GM18505 (cell line): ENCODE measurements around the gene TLK2.
"Not testable (repeated sequence)": the region's sequence is repeated elsewhere in the genome, so short reads cannot be mapped to it uniquely, and the experiment has no call there.

ENCODE experiments used
- ATAC-seq: cut with Tn5 transposase; IDR thresholded peaks from one replicate; pipeline ENCODE4 v1.9.1; 2021; ENCODE audit not compliant: unreplicated experiment

Gene TLK2

DNA sequence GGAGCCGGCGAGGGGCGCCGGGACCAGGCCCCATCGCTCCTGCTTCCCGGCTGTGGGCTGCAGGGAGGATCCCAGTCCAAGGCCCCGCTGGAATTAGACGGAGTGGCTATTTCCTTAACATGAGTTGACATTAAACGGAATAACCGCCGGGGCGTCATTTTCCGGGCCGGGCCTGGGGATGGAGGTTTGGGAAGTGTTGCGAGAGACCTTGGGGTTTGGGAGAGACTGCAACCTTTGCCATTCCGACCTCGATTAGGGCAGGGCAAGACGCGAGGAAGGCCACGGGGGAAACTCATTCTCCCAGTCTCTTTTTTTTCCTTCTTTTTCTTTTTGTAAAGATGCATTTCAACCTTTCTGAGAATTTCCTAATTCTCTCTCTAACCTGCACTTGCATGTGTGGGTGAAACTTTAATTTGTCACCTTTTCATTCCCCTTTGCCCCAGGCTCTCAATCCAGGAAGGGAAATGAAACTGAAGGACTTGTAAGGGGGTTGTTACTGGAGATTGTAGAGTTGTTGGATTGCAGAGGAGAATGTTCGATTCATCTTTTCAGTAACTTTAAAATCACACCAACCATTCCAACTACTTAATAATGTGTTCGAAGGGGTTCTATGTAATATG is 1.1 kb downstream of the TLK2 start:
- ATAC-seq = not testable (repeated sequence)

DNA sequence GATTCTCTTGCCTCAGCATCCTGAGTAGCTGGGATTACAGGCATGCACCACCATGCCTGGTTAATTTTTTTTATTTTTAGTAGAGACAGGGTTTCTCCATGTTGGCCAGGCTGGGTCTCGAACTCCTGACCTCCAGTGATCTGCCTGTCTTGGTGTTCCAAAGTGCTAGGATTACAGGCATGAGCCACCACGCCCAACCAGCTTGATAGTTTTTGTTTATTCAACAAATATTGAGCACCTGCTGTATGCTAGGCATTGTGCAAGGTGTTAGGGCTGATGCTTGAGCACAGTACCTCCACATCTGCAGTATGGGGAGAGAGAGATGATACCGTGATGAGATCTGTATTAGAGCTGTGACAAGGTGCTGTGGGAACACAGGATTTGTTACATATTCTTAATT is 3.9 kb downstream of the TLK2 start:
- ATAC-seq = not testable (repeated sequence)

DNA sequence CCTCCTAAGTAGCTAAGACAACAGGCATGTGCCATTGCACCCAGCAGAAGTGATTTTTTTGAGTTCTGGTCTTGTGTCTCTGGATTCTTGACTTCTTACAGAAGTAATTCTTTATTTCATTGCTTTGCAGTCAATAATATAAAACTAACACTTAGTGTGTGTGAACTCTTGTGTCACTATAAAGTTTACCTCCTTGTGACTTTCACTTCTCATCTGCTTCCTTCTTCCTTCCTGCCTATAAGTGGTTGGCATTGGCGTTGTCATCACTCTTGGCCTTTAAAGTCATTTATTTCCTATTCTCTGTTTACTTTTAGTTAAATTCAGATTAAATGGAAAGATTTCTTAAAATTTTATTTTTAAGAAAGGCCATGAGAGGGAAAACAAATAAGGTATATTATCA is 12.4 kb downstream of the TLK2 start:
- not testable (repeated sequence) for ATAC-seq

DNA sequence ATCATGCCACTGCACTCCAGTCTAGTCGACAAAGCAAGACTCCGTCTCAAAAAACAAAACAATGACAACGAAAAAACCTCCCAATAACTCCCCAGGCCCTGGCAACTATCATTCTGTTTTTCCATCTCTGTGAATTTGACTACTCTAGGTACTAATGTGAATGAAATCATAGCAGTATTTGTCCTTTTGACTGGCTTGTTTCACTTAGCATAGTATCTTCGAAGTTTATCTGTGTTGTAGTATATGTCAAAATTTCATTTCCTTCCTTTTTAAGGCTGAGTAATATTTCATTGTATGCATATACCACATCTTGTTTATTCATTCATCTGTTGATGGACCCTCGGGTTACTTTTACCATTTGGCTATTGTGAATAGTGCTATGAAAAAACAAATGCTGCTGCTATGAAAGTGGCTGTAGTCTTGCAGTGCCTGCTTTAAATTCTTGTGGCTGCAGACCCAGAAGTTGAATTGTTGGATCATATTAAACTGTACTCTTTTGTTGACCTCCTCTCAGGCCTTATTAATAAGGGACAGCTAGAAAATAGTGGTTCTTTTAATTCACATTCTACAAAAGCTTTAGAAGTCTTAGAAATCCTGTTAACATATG is 14.5 kb downstream of the TLK2 start:
- ATAC-seq = not testable (repeated sequence)

DNA sequence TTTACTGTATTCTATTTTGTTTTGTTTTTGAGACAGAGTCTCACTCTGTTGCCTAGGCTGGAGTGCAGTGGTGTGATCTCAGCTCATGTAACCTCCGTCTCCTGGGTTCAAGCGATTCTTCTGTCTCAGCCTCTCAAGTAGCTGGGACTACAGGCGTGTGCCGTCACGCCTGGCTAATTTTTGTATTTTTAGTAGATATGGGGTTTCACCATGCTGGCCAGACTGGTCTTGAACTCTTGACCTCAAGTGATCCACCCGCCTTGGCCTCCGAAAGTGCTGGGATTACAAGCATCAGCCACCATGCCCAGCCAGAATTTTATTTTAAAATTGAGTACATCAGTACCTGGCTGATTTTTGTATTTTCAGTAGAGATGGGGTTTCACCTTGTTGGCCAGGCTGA is 15.4 kb downstream of the TLK2 start:
- ATAC-seq = not testable (repeated sequence)

DNA sequence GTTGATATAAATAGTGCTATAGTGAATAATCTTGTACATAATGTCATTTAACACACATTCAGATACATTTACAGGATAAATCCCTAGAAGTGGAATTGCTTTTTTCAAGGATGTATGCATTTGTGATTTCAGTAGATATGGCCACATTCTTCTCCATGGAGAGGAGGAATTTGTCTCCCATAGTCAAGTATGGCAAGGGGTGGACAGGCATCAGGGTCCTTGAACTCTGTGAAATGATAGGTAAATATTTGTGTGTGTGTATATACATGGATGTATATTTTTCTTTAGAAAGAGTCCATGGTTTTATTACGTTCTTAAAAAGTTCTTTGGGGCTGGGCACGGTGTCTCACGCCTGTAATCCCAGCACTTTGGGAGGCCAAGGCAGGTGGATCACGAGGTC is 17.7 kb downstream of the TLK2 start:
- ATAC-seq = not testable (repeated sequence)

DNA sequence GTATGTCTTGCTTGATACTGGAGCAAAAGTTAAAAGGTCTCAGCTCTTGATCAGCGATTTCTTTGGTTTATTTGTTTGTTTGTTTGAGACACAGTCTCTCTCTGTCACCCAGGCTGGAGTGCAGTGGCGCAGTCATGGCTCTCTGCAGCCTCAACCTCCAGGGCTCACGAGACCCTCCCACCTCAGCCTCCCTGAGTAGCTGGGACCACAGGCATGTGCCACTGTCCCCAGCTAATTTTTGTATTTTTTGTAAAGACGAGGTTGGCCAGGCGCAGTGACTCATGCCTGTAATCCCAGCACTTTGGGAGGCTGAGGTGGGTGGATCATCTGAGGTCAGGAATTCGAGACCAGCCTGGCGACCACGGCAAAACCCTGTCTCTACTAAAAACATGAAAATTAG is 20.2 kb downstream of the TLK2 start:
- not testable (repeated sequence) for ATAC-seq

DNA sequence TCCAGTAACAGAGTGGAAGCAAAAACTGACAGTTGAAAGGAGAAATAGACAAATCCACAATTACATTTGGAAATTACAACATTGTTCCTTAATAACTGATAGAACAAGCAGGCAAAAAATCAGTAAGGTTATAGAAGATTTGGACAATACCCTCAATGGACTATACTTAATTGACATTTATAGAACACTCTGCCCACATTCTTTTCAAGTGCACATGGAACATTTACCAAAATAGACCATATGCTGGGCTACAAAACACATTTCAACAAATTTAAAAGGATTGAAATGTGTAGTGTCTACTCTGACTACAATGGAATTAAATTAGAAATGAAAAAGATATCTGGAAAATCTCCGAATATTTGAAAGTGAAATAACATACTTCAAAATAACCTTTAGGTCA is 21.8 kb downstream of the TLK2 start:
- ATAC-seq = not testable (repeated sequence)

DNA sequence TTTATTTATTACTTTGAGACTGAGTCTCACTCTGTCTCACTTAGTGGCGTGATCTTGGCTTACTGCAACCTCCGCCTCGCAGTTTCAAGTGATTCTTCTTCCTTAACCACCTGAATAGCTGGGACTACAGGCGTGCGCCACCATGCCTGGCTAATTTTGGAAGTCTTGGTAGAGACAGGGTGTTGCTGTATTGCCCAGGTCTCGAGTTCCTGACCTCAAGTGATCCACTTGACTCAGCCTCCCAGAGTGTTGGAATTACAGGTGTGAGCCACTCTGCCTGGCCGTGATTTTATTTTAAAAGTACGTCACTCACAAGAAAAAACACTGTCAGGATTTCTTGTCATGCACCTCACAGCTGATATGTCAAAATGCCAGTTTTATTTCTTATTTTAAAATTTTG is 26.2 kb downstream of the TLK2 start:
- ATAC-seq = not testable (repeated sequence)

DNA sequence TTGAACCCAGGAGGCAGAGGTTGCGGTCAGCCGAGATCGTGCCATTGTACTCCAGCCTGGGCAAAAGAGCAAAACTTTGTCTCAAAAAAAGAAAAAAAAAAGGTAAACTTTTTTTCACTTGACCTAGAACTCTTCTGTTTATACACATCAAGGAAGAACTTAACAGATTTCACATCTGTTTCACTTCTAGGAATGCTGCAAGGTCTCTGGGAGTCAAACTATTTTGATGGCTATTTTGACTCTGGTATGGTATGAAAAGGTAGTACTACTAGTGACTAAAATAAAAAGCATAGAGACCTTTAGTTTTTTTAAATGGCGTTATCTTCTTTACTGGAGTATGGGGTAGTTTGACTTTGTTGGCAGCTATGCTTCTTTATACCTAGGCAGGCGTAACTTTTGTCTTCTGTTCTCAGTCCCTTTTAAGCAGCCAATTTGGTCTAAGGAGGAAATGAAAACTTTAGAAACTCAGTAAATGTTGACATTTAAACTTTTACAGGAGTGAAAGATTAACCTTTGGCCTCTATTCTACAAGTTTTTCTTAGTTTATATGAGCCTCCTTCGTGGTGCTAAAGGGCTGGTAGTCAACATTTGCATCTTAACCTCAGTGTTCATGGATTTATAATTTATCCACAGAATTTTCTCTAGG is 28.7 kb downstream of the TLK2 start:
- ATAC-seq = not testable (repeated sequence)

DNA sequence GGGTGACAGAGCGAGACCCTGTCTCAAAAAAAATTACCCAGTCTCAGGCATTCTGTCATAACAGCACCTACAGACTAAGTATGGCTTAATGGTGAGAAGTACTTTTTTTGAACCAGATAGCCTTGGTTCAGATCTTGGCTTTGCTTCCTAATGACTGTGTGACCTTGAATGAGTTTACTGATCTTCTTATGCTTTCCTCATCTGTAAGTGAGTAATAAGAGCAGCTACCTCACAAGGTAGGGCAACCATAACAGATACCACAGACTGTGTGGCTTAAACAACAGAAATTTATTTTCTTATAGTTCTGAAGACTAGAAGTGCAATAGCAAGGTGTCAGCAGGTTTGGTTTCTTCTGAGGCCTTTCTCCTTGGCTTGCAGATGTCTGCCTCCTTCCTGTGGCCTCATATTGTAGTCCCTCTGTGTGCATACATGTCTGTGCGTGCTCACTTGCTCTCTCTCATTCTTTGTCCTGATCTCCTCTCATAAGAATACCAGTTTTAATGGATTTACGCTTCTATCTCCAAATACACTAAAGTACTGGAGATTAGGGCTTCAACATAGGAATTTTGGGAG is 31.7 kb downstream of the TLK2 start:
- not testable (repeated sequence) for ATAC-seq

DNA sequence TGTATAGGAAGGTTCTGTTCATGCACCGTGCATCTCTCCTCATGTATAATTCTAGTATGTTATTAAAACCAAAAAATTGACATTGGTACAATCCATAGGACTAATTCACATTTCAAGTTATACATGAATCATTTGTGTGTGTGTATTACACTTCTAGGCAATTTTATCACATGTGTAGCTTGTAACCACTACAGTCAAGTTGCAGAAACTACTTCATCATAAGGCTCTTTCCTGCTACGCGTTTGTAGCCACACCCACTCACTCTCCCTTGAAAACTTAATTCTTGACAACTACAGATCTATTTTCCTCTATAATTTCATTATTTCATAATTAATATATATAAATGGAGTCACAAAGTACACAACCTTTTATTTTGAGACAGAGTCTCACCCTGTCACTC is 32.4 kb downstream of the TLK2 start:
- not testable (repeated sequence) for ATAC-seq

DNA sequence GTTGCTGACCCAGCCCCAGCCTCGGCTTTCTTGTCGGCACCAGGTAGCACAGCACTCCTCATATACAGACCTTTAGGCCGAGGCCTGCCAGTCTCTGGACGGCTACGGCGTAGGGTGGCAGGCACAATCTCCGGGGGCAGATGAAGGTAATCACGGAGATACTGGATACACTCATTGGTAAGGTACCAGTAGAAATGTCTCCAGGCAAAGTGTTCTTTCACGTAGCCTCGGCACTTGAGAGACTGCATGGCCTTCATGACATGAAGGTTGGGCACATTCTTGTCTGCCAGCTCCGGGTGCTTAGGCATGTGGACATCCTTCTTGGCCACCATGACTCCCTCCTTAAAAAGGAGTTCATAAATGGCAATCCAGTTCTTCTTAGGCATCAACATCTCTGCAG is 37.8 kb downstream of the TLK2 start:
- not testable (repeated sequence) for ATAC-seq

DNA sequence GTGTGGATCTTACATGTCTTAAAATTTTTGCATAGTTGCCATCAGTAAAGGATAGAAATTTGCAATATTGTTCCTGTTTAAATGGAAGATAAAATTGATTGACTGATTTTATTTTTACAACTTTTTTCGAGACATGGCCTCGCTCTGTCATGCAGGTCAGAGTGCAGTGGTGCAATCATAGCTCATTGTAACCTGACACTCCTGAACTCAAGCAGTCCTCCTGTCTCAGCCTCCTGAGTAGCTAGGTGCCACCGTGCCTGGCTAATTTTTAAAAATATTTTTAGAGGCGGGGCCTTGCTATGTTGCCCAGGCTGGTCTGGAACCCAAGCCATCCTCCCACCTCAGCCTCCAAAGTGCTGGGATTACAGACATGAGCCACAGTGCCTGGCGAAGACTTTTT is 42.7 kb downstream of the TLK2 start:
- not testable (repeated sequence) for ATAC-seq

DNA sequence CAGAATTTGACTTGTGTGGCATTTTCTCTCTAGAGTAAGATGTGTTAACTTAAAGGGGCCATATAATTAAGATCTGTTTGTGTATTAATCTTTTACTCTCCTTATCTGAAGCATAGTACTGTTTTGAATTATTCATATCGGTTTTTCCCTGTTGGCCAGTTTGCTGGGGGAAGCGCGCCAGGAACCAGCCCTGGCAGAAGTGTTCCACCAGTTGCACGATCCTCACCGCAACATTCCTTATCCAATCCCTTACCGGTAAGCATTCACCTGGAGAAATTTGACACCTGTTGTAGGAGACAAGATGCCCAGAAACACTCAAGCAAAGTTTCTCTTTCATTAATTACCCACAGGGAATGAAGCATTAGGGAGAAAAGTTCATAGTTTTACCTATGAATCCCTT is 45.5 kb downstream of the TLK2 start:
- ATAC-seq = not testable (repeated sequence)

DNA sequence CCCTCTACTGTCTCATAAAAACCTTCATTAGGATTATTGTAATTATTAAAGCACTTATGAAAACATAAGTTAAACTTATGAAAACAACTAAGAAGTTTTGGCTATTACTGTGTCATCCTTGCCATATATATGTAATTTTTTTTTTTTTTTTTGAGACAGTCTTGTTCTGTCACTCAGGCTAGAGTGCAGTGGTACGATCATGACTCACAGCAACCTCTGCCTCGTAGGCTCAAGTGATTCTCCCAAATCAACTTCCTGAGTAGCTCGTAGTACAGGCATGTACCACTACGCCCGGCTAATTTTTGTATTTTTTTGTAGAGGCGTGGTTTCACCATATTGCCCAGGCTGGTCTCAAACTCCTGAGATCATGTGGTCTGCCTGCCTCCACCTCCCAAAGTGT is 46.7 kb downstream of the TLK2 start:
- not testable (repeated sequence) for ATAC-seq

DNA sequence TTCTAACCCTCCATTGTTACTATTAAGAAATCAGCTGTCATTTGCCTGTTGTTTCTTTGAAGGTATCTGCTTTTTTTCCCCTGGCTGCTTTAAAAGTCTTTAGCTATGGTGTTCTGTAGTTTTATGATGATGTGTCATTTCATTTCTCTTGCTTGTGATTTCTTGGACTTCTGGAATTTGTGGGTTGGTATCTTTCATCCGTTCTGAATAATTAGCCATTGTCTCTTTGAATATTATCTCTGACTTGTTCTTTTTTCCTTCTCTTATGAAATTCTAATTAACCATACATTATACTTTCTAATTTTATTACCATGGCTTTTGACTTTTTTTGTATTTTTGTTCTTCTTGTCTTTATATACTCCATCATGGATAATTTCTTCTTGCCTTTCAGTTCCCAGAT is 52.3 kb downstream of the TLK2 start:
- ATAC-seq = not testable (repeated sequence)

DNA sequence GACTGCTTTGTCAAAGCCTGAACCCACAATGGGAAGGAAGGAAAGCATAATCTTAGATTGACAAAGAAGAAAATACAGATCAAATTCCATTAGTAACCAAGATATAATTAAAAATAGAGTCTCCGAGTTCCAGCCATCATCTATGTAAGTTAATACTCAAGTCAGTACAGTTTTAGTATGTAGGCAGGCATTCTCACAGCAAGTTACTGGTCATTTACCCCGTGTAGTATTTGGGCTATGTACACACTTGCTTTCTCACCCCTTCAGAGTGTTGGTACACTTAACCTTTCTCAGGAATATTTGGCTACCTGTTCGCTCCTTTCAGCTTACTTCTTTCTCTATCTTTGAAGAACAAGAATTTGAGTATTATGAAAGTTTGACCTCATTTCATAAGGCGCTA is 57.9 kb downstream of the TLK2 start:
- not testable (repeated sequence) for ATAC-seq

DNA sequence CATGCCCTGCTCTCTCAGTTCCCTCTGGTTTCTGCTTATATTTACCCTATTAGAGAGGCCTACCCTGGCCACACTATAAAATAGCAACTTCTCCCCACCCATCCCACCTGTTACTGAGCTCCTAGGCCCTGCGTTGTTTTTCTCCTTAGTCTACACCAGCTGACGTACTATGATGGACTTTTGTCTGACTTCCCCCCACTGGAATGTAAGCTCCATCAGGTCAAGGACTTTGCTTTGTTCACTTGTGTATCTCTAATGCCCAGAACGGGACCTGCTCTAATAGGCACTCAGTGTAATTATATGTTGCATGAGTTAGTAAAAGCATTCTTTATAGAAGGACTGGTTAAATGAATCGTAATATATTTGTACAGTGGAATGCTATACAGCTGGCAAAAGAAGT is 62.4 kb downstream of the TLK2 start:
- not testable (repeated sequence) for ATAC-seq

DNA sequence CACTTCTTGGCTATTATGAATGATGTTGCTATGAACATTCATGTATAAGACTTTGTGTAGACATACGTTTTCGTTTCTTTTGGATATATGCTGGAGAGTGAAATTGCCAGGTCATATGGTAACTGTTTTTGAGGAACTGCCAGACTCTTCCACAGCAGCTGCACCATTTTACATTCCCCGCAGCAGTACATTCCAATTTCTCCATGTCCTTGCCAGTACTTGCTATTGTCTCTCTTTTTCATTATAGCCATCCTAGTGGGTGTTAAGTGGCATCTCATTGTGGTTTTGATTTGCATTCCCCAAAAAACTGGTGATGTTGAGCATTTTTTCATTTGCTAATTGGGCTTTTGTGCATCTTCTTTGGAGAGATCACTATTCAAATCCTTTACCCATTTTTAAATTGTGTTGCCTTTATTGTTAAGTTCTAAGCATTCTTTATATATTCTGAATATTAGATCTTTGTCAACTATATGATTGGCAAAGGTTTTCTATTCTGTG is 64.7 kb downstream of the TLK2 start:
- not testable (repeated sequence) for ATAC-seq

DNA sequence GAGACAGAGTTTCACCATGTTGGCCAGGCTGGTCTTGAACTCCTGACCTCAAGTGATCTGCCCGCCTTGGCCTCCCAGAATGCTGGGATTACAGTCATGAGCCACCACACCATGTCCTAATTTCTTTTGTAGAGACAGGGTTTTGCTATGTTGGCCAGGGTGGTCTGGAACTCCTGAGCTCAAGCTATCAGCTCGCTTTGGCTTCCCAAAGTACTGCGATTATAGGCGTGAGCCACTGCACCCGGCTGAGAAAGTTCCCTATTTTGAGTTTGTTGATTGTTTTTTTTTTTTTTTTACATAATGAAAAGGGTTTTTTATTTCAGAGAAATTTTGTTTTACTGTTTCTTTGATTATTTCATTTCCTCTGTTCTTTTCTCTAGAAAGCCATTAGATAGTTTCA is 67.4 kb downstream of the TLK2 start:
- ATAC-seq = not testable (repeated sequence)
